Calu3 (cell line): ENCODE data around the gene YPEL5. TPM values are rescaled to one million over a fixed set of nuclear protein-coding genes. Genes with fewer than 3 reads are reported as not detected.

Experiments
- BruUV-seq: library from RNA; stranded (reverse); fragments of 400-500 nt; replicated peaks from 2 replicates; lab custom pipeline; 2021; lab: Mats Ljungman, UMichigan
- CTCF ChIA-PET: fragments of 300-600 bp; sonication (Branson Sonifier 250); formaldehyde crosslinking; loops from one replicate; lab custom pipeline; 2022; ENCODE audit warnings: antibody characterized with exemption; lab: Charles Lee
- DNase-seq: peaks from one replicate; pipeline ENCODE4 v3.0.0; 2022
- H3K27ac Mint-ChIP-seq: one replicate; pipeline ENCODE4 v1.8.0; 2022; ENCODE audit warnings: mixed read lengths; ENCODE audit not compliant: unreplicated experiment
- H3K27me3 Mint-ChIP-seq: one replicate; pipeline ENCODE4 v1.8.0; 2022; ENCODE audit warnings: mixed read lengths; ENCODE audit not compliant: unreplicated experiment
- H3K36me3 Mint-ChIP-seq: one replicate; pipeline ENCODE4 v1.8.0; 2022; ENCODE audit warnings: mild to moderate bottlenecking, moderate library complexity, mixed read lengths; ENCODE audit not compliant: insufficient read depth, unreplicated experiment
- H3K4me1 Mint-ChIP-seq: one replicate; pipeline ENCODE4 v1.8.0; 2022; ENCODE audit warnings: mild to moderate bottlenecking, low read depth, mixed read lengths; ENCODE audit not compliant: unreplicated experiment
- H3K4me3 Mint-ChIP-seq: one replicate; pipeline ENCODE4 v1.8.0; 2022; ENCODE audit warnings: mild to moderate bottlenecking, low read depth, moderate library complexity, mixed read lengths; ENCODE audit not compliant: unreplicated experiment
- H3K9me3 Mint-ChIP-seq: one replicate; pipeline ENCODE4 v1.8.0; 2022; ENCODE audit warnings: low read depth, mixed read lengths; ENCODE audit not compliant: unreplicated experiment
- CTCF ChIP-seq: fragments of 200-600 bp; IDR thresholded peaks from one replicate; pipeline ENCODE4 v1.8.0; 2022; ENCODE audit warnings: antibody characterized with exemption; ENCODE audit not compliant: unreplicated experiment
- intact Hi-C: fragments of 100-400 bp; cut with micrococcal nuclease; formaldehyde crosslinking; loops from one replicate; pipeline ENCODE4 v1.10.0; 2022; ENCODE audit not compliant: unreplicated experiment
- total RNA-seq: library from RNA; stranded (reverse); gene quantifications from 2 replicates; pipeline ENCODE4 v1.2.3, GENCODE V29; 2022

YPEL5 gene
- total RNA-seq, 1 experiment from 2014 or later: 23.0 TPM

- no peaks in the 10 kb centered on the region for H3K9me3 Mint-ChIP-seq
- CTCF ChIA-PET: interaction anchor here (0.5 to 1.3 kb wide), 2 partner anchors 19 to 51 kb away, joined by 3 to 5 read pairs; no protein-coding TSS in a partner anchor
- no peak for DNase-seq
- H3K27ac Mint-ChIP-seq: no peak overlapping the region
- H3K4me3 Mint-ChIP-seq: no peak overlapping the region
- intact Hi-C loops: no loop called here
- peaks cover 85% of the 10 kb centered on the region for H3K27me3 Mint-ChIP-seq
- no peaks in the 10 kb centered on the region for H3K36me3 Mint-ChIP-seq
- no peaks in the 10 kb centered on the region for H3K4me1 Mint-ChIP-seq
- no TSS peak for BruUV-seq
- TF ChIP-seq CTCF: no peak
Observed at GRCh38 chr2:30184035-30184434, 37.2 kb downstream of the YPEL5 start.

- DNase-seq: no peak
- no peak for TF ChIP-seq CTCF
- Mint-ChIP-seq H3K9me3 (no peaks in the 10 kb centered on the region), H3K4me1 (no peaks in the 10 kb centered on the region), H3K27ac (no peak overlapping the region), H3K36me3 (no peaks in the 10 kb centered on the region), H3K27me3 (peaks cover 77% of the 10 kb centered on the region), H3K4me3 (no peak overlapping the region)
- no TSS peak for BruUV-seq
- intact Hi-C loops: no loop called here
- CTCF ChIA-PET: interaction anchor here (0.6 to 1.3 kb wide), 2 partner anchors 20 to 187 kb away, joined by 3 to 5 read pairs; no protein-coding TSS in a partner anchor
Observed at GRCh38 chr2:30185178-30185577, 38.4 kb downstream of the YPEL5 start.

- CTCF ChIA-PET: no interaction called here
- Mint-ChIP-seq H3K27me3 (peaks cover 75% of the 10 kb centered on the region), H3K4me3 (no peak overlapping the region), H3K36me3 (no peaks in the 10 kb centered on the region), H3K27ac (no peak overlapping the region), H3K4me1 (no peaks in the 10 kb centered on the region), H3K9me3 (no peaks in the 10 kb centered on the region)
- no TSS peak for BruUV-seq
- TF ChIP-seq CTCF: no peak
- no peak for DNase-seq
- intact Hi-C loops: no loop called here
Observed at GRCh38 chr2:30188292-30188691, 41.5 kb downstream of the YPEL5 start.

- Mint-ChIP-seq H3K9me3 (no peaks in the 10 kb centered on the region), H3K36me3 (no peaks in the 10 kb centered on the region), H3K27me3 (peaks cover 76% of the 10 kb centered on the region), H3K27ac (no peak overlapping the region), H3K4me3 (no peak overlapping the region), H3K4me1 (no peaks in the 10 kb centered on the region)
- BruUV-seq: no TSS peak
- intact Hi-C loops: no loop called here
- no peak for TF ChIP-seq CTCF
- no peak for DNase-seq
- CTCF ChIA-PET: no interaction called here
Observed at GRCh38 chr2:30190637-30191036, 43.8 kb downstream of the YPEL5 start.
